Cerebellar cortex (tissue), 1 donor: Measurements from ENCODE around the gene GARNL3.

Source experiments
- DNase-seq: peaks from one replicate; pipeline ENCODE4 v3.0.0-alpha.2; 2015; ENCODE audit warnings: low spot score

GARNL3 gene

GRCh38 chr9:127384016-127384730 is 119.6 kb downstream of the GARNL3 start:
- DNase-seq = no peak

- DNase-seq = no peak
Observed at GRCh38 chr9:127384901-127385300, 120.3 kb downstream of the GARNL3 start.

- no peak for DNase-seq
Observed at GRCh38 chr9:127386249-127386648, 121.7 kb downstream of the GARNL3 start.

GRCh38 chr9:127386981-127387380 is 122.4 kb downstream of the GARNL3 start:
- DNase-seq = no peak

- DNase-seq = no peak
Observed at GRCh38 chr9:127388037-127388855, 123.7 kb downstream of the GARNL3 start.

- no peak for DNase-seq
Observed at GRCh38 chr9:127388856-127389238, 124.3 kb downstream of the GARNL3 start.

- DNase-seq = no peak
Observed at GRCh38 chr9:127389381-127390247, 125.0 kb downstream of the GARNL3 start.

GRCh38 chr9:127390248-127390545 is 125.6 kb downstream of the GARNL3 start:
- DNase-seq = no peak

- DNase-seq = no peak
Observed at GRCh38 chr9:127390563-127390962, 126.0 kb downstream of the GARNL3 start.

GRCh38 chr9:127392166-127392565 is 127.6 kb downstream of the GARNL3 start:
- no peak for DNase-seq

- DNase-seq = no peak
Observed at GRCh38 chr9:127392976-127393375, 128.4 kb downstream of the GARNL3 start.

GRCh38 chr9:127393645-127394044 is 129.1 kb downstream of the GARNL3 start:
- DNase-seq = no peak

- no peak for DNase-seq
Observed at GRCh38 chr9:127395497-127396252, 131.1 kb downstream of the GARNL3 start.

- DNase-seq = no peak
Observed at GRCh38 chr9:127396253-127396807, 131.8 kb downstream of the GARNL3 start.

- DNase-seq = peak; percentile 100
Observed at GRCh38 chr9:127396808-127397645, 132.5 kb downstream of the GARNL3 start, which contains the start of gene SLC2A8. Gene SLC2A8 (plus strand): TSS chr9:127397169. CDS start chr9:127397231, 62 bp downstream.

- no peak for DNase-seq
Observed at GRCh38 chr9:127397646-127398274, 133.2 kb downstream of the GARNL3 start.

GRCh38 chr9:127398275-127398647 is 133.7 kb downstream of the GARNL3 start:
- DNase-seq = no peak

GRCh38 chr9:127398715-127399400 is 134.3 kb downstream of the GARNL3 start:
- no peak for DNase-seq

- no peak for DNase-seq
Observed at GRCh38 chr9:127399736-127400269, 135.2 kb downstream of the GARNL3 start.
